Head of caudate nucleus (tissue), 42 donors: ENCODE results near the gene KIF6.

Experiments used
- DNase-seq, 42 donors: peaks; one replicate each; pipeline versions ENCODE4 v3.0.0 to v3.0.0-alpha.2; 2020 to 2021; ENCODE audit warnings: mixed read lengths in 7 of 42
- intact Hi-C: fragments of 100-400 bp; cut with DNase I; formaldehyde crosslinking; loops from one replicate; pipeline ENCODE4 v1.15.0; 2022

KIF6 gene

GRCh38 chr6:39419607-39420006, 305.6 kb downstream of the KIF6 start:
- intact Hi-C loops, result no loop called here
- peak in 10 of 42 donors; percentile 14 to 61 (median 35) for DNase-seq

DNA sequence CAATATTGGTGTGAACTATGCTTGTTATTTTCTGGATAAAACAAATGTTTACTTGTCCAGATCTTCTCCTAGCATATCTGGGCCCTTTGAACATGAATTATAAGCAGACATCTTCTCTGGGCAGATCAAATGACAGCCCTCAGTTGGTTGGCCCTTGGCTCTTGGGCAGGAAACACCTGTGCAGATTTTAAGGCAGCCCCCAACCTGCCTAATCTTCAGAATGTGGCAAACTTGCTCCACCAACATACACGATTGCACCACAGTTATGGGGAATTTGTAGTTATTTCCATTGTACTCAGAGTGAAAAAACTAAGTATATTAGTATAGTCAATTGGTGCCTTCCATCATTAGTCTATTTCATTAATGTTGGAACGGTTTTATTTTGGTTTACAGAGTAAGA, 307.8 kb downstream of the KIF6 start:
- intact Hi-C loops, result no loop called here
- no peak for DNase-seq

GRCh38 chr6:39416728-39417127, 308.5 kb downstream of the KIF6 start:
- no peak for DNase-seq
- intact Hi-C loops, result no loop called here

GRCh38 chr6:39416026-39416425, 309.2 kb downstream of the KIF6 start:
- intact Hi-C loops, result no loop called here
- no peak for DNase-seq

GRCh38 chr6:39415482-39415881, 309.7 kb downstream of the KIF6 start:
- intact Hi-C loops, result no loop called here
- DNase-seq, result no peak

DNA sequence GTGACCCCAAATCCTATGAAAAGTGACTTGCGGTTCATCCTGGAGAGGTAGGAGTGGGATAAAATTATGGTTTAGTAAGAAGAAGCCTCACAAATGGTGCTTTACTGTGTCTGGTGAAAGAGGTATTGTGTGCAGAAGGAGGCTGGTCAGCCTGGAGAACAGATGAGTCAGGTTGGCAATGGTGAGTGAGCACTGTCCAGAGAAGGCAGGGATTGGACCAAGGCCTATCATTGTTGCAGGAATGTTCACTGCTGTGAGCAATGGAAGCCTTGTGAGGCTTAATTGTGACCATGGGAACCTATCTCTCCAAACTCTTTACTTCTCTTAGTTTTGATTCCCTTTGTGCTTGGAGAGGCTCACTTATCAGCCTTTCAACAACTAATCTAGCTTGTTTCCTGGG, 313.7 kb downstream of the KIF6 start:
- intact Hi-C loops, result no loop called here
- peak in 7 of 42 donors; percentile 42 to 86 (median 63) for DNase-seq

GRCh38 chr6:39411001-39411400, 314.2 kb downstream of the KIF6 start:
- intact Hi-C loops, result no loop called here
- DNase-seq, result no peak

- no peak for DNase-seq
- intact Hi-C loops, result no loop called here
These were observed 315.3 kb downstream of the KIF6 start for GRCh38 chr6:39409889-39410288.

DNA sequence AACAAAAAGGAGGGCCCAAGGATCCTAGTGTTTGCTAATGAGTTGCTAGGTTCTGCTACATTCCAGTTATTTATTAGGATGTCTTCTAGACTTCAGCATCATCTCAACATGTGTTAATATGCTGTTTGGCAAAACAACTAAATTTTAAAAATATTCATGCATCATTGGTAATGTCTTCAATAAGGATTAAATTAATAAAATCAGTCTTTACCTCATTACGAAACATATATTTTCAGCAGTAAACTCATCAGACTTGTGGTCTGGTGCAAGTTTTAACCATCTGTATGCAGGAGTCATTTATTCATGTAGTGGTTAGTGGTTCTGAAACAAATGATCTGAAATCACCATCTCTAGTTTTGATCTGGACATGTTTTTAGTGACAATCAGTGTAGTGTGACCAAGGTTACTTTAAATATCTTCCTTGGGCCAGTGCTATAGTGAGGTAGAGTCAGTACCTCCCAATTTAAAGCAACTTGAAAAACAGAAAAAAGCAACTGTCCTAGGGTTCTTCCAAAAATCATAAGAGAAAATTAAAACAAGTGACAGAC, 317.7 kb downstream of the KIF6 start:
- intact Hi-C loops, result no loop called here
- no peak for DNase-seq

DNA sequence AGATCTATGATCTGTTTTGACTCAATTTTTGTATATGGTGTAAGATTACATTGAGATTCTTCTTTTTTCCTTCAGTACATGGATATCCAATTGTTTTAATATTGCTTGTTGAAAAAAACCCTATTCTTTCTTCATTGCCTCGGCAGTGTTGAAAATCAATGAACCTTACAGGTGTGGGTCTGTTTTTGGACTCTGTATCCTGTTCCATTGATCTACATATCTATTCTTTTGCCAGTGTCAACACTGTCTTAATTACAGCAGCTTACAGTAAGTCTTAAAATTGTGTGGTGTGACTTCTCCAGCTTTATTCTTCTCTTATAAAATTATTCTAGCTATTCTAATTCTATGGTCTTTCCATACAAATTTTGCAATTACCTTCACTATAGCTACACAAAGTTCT, 320.9 kb downstream of the KIF6 start:
- DNase-seq, result no peak
- intact Hi-C loops, result no loop called here

- intact Hi-C loops, result no loop called here
- no peak for DNase-seq
These were observed 321.9 kb downstream of the KIF6 start for GRCh38 chr6:39403304-39403703.

GRCh38 chr6:39402239-39402751, 322.9 kb downstream of the KIF6 start:
- intact Hi-C loops, result no loop called here

DNA sequence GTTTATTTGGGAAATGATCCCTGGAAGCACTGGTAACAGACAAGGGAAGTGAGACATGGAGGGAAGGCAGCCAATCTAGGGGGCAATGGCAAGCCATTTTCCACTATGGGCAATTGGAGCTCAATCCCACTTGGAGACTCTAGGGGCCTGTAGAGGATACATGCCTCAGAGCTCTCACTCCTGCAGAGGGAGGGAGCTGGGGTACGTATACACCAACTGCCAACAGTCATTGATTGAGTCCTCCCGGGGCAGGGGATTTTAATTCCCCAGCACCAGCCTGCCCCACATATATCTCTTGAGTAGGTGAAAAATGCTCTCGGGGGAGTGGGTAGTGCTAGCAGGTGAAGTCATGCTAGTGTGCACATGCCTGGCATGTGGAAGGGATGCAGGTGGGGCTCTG, 323.8 kb downstream of the KIF6 start:
- intact Hi-C loops, result no loop called here
- no peak for DNase-seq

More at GRCh38 chr6:39402239-39402751, 322.9 kb downstream of the KIF6 start:
- DNase-seq, result peak in 40 of 42 donors; percentile 18 to 86 (median 58)

- DNase-seq, result no peak
- intact Hi-C loops, result no loop called here
These were observed 325.2 kb downstream of the KIF6 start for GRCh38 chr6:39400026-39400425.

GRCh38 chr6:39396854-39397253, 328.4 kb downstream of the KIF6 start:
- DNase-seq, result peak in 1 of 42 donors; percentile 72

DNA sequence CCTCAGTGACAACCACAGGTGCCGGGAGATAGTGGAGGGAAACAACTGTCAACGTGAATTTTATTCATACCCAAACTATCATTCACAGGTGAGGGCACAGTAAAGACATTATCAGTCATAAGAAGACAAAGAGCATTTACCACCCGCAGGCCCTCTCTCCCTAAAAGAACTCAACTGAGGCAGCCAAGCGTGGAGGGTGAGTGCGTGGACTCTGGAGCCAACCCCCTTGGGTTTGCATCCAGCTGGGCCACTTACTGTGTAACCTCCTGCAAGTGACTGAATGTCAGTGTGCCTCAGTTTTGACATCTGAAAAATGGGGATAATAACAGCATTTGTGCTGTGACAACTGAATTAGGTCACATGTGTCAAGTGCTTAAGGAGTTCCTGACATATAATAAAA, 332.1 kb downstream of the KIF6 start:
- intact Hi-C loops, result no loop called here

More at GRCh38 chr6:39396854-39397253, 328.4 kb downstream of the KIF6 start:
- intact Hi-C loops, result no loop called here

GRCh38 chr6:39391182-39391581, 334.0 kb downstream of the KIF6 start:
- peak in 1 of 42 donors; percentile 12 for DNase-seq
- intact Hi-C loops, result no loop called here

More for the DNA sequence above, 332.1 kb downstream of the KIF6 start:
- peak in 1 of 42 donors; percentile 34 for DNase-seq

GRCh38 chr6:39389484-39389767, 335.8 kb downstream of the KIF6 start:
- intact Hi-C loops, result no loop called here
- peak in 2 of 42 donors; percentile 14 to 56 for DNase-seq

GRCh38 chr6:39388606-39389483, 336.4 kb downstream of the KIF6 start:
- peak in 12 of 42 donors; percentile 23 to 77 (median 52) for DNase-seq
- intact Hi-C loops, result no loop called here

DNA sequence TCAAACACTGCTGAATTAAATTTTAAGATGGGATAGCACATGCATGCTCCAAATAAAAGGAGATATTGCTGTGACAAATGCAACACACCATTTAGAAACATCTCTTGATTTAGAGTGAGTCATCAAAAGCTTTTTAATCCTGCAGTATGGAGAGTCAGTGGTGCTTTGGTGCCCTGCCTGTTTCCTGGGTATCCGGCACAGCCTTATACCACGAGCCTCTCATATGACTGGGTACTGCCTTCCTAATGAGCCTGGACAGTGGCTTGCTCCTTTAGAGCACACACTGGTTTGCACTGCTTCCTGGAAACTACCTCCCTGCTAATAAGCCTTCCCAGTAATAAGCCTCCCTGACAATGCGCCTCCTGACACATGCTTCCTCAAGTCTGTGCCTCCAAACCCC, 337.4 kb downstream of the KIF6 start:
- intact Hi-C loops, result no loop called here
- DNase-seq, result peak in 8 of 42 donors; percentile 14 to 70 (median 34)

GRCh38 chr6:39386487-39386886, 338.7 kb downstream of the KIF6 start:
- peak in 1 of 42 donors; percentile 26 for DNase-seq
- intact Hi-C loops, result no loop called here
